ENCODE results near the gene DCC. TPM values are rescaled to one million over a fixed set of nuclear protein-coding genes. Genes with fewer than 3 reads are reported as not detected.

The DCC gene
- total and polyA plus RNA-seq, 2 donors (not counting 1 experiment from before 2014, with no cell fraction given), result not detected

GRCh38 chr18:52437161-52437560 lies 97.2 kb downstream of the DCC start:
- no peak overlapping the region for H3K4me3 ChIP-seq (ENCODE audit: control extremely low read depth in 1 of 5, extremely low read depth in 1 of 5, insufficient read depth in 1 of 5, low read depth in 2 of 5, low read length in 4 of 5)
- no peaks in the 10 kb centered on the region for H3K36me3 ChIP-seq (replicated peaks in 1 of 2; ENCODE audit: control extremely low read depth in 1 of 2, control insufficient read depth in 1 of 2, extremely low read depth in 1 of 2, insufficient read depth in 2 of 2, low read length in 1 of 2)
- no peaks in the 10 kb centered on the region for H3K9me3 Mint-ChIP-seq (ENCODE audit: insufficient read depth)
- H3K9me3 ChIP-seq (ENCODE audit: control extremely low read depth in 1 of 3, control insufficient read depth in 2 of 3, insufficient read depth in 1 of 3, low read length in 2 of 3), result no peaks in the 10 kb centered on the region
- no peaks in the 10 kb centered on the region for H3K27me3 ChIP-seq (replicated peaks in 1 of 4; ENCODE audit: control extremely low read depth in 1 of 4, control insufficient read depth in 3 of 4, insufficient read depth in 4 of 4, low read length in 3 of 4)
- intact Hi-C loops (cut with micrococcal nuclease), result no loop called here
- H3K4me2 ChIP-seq (replicated peaks; ENCODE audit: low read depth, low read length, poor library complexity, severe bottlenecking), result no peak overlapping the region
- TF ChIP-seq CTCF (IDR thresholded peaks at IDR 0.05), result no peak
- no peak for TF ChIP-seq EZH2 (IDR thresholded peaks at IDR 0.05; ENCODE audit: borderline replicate concordance, insufficient read depth, low read depth, low read length, poor library complexity, severe bottlenecking)
- no peak overlapping the region for H3K9ac ChIP-seq (ENCODE audit: low read length)
- no peak overlapping the region for H2AFZ ChIP-seq (ENCODE audit: insufficient read depth, low read depth, low read length, poor library complexity, severe bottlenecking)
- ATAC-seq (ENCODE audit: low read depth) (no peak), DNase-seq (no peak)
- no peaks in the 10 kb centered on the region for H3K4me1 Mint-ChIP-seq
- no peak overlapping the region for H3K27ac ChIP-seq (ENCODE audit: low read length in 2 of 2)
- ChIA-PET CTCF (no interaction called here), POLR2A (no interaction called here)
- H3K4me1 ChIP-seq (ENCODE audit: control insufficient read depth in 2 of 2, insufficient read depth in 2 of 2, low read length in 2 of 2), result no peaks in the 10 kb centered on the region
- no peak overlapping the region for H3K4me3 Mint-ChIP-seq
- no peaks in the 10 kb centered on the region for H3K27me3 Mint-ChIP-seq
- H4K20me1 ChIP-seq (ENCODE audit: control insufficient read depth, insufficient read depth, low read length, poor library complexity, severe bottlenecking), result no peaks in the 10 kb centered on the region
- no peak overlapping the region for H3K27ac Mint-ChIP-seq
- H3K79me2 ChIP-seq (ENCODE audit: control insufficient read depth, insufficient read depth, low read length), result no peaks in the 10 kb centered on the region

GRCh38 chr18:52439457-52439856 lies 99.5 kb downstream of the DCC start:
- Histone ChIP-seq H3K9ac (ENCODE audit: low read length) (no peak overlapping the region), H3K36me3 (replicated peaks in 1 of 2; ENCODE audit: control extremely low read depth in 1 of 2, control insufficient read depth in 1 of 2, extremely low read depth in 1 of 2, insufficient read depth in 2 of 2, low read length in 1 of 2) (no peaks in the 10 kb centered on the region), H4K20me1 (ENCODE audit: control insufficient read depth, insufficient read depth, low read length, poor library complexity, severe bottlenecking) (no peaks in the 10 kb centered on the region), H3K9me3 (ENCODE audit: control extremely low read depth in 1 of 3, control insufficient read depth in 2 of 3, insufficient read depth in 1 of 3, low read length in 2 of 3) (no peaks in the 10 kb centered on the region), H3K4me3 (ENCODE audit: control extremely low read depth in 1 of 5, extremely low read depth in 1 of 5, insufficient read depth in 1 of 5, low read depth in 2 of 5, low read length in 4 of 5) (no peak overlapping the region), H3K27ac (ENCODE audit: low read length in 2 of 2) (no peak overlapping the region), H3K27me3 (replicated peaks in 1 of 4; ENCODE audit: control extremely low read depth in 1 of 4, control insufficient read depth in 3 of 4, insufficient read depth in 4 of 4, low read length in 3 of 4) (no peaks in the 10 kb centered on the region), H3K79me2 (ENCODE audit: control insufficient read depth, insufficient read depth, low read length) (no peaks in the 10 kb centered on the region), H2AFZ (ENCODE audit: insufficient read depth, low read depth, low read length, poor library complexity, severe bottlenecking) (no peak overlapping the region), H3K4me1 (ENCODE audit: control insufficient read depth in 2 of 2, insufficient read depth in 2 of 2, low read length in 2 of 2) (no peaks in the 10 kb centered on the region), H3K4me2 (replicated peaks; ENCODE audit: low read depth, low read length, poor library complexity, severe bottlenecking) (no peak overlapping the region)
- Mint-ChIP-seq H3K27ac (no peak overlapping the region), H3K9me3 (ENCODE audit: insufficient read depth) (no peaks in the 10 kb centered on the region), H3K27me3 (no peaks in the 10 kb centered on the region), H3K4me3 (no peak overlapping the region), H3K4me1 (no peaks in the 10 kb centered on the region)
- TF ChIP-seq EZH2 (IDR thresholded peaks at IDR 0.05; ENCODE audit: borderline replicate concordance, insufficient read depth, low read depth, low read length, poor library complexity, severe bottlenecking), result no peak
- TF ChIP-seq CTCF (IDR thresholded peaks at IDR 0.05), result no peak
- DNase-seq (no peak), ATAC-seq (ENCODE audit: low read depth) (no peak)
- intact Hi-C loops (cut with micrococcal nuclease), result no loop called here
- ChIA-PET CTCF (no interaction called here), POLR2A (no interaction called here)
- WGBS (ENCODE audit: insufficient coverage), result no CpG with 5 or more reads among the region's 4 CpGs

All from B cell (primary cell).